GM12878 (cell line): ENCODE results near the gene TRIM8. TPM values are rescaled to one million over a fixed set of nuclear protein-coding genes. Genes with fewer than 3 reads are reported as not detected.

Experiments used
- BHLHE40 ChIP-seq, 2 experiments: fragments of 450-650 bp in 1 of 2; IDR thresholded peaks; 2 replicates each; pipeline ENCODE4 v1.6.1; 2011 to 2017; ENCODE audit warnings: low read depth in 2 of 2, borderline replicate concordance in 1 of 2, improper control_type of control experiment in 1 of 2, low read length in 1 of 2, mild to moderate bottlenecking in 1 of 2
- BRCA1 ChIP-seq: IDR thresholded peaks from 2 replicates; pipeline ENCODE4 v1.6.1; 2011; ENCODE audit warnings: low read depth, low read length, improper control_type of control experiment
- CREB1 ChIP-seq: IDR thresholded peaks from 2 replicates; pipeline ENCODE4 v1.6.1; 2012; ENCODE audit warnings: low read depth, mild to moderate bottlenecking, inconsistent platforms
- EGR1 ChIP-seq, 2 experiments: IDR thresholded peaks; 1 replicate in 1 of 2; 2 replicates in 1 of 2; pipeline ENCODE4 v1.6.1; 2011 to 2012; ENCODE audit warnings: low read depth in 2 of 2, low read length in 2 of 2, borderline replicate concordance in 1 of 2, mild to moderate bottlenecking in 1 of 2, moderate library complexity in 1 of 2
- JUND ChIP-seq: IDR thresholded peaks from 2 replicates; pipeline ENCODE4 v1.6.1; 2012; ENCODE audit warnings: low read depth, mild to moderate bottlenecking, low read length, improper control_type of control experiment, moderate library complexity
- NR2F1 ChIP-seq: fragments of 450-650 bp; conservative IDR thresholded peaks from 2 replicates; pipeline ENCODE4 v1.6.1; 2017; ENCODE audit warnings: mild to moderate bottlenecking
- STAT1 ChIP-seq: fragments of 450-650 bp; conservative IDR thresholded peaks from 2 replicates; pipeline ENCODE4 v1.6.1; 2014; ENCODE audit warnings: antibody characterized with exemption, mild to moderate bottlenecking
- TARDBP ChIP-seq: IDR thresholded peaks from 2 replicates; pipeline ENCODE4 v1.6.1; 2016; ENCODE audit warnings: borderline replicate concordance
- ZNF687 ChIP-seq: fragments of 450-650 bp; IDR thresholded peaks from 2 replicates; pipeline ENCODE4 v1.6.1; 2017; ENCODE audit warnings: mild to moderate bottlenecking, moderate library complexity
- polyA plus RNA-seq, 11 experiments: library from polyadenylated mRNA; depleted of rRNA in 4 of 11; unstranded in 6 of 11; stranded (reverse) in 5 of 11; fragments of >200 nt; fragmentation: Nextera tagmentation in 4 of 11; fragmentation: Illumina TruSeq in 1 of 11; extraction: Ambion mirVana in 4 of 11; extraction: Trizol in 1 of 11; gene quantifications; 1 replicate in 1 of 11; 2 replicates in 10 of 11; pipeline versions ENCODE4 v1.2.1 to v1.2.3, GENCODE V29; 2011 to 2016; ENCODE audit warnings: inconsistent platforms in 2 of 11, missing spikeins in 2 of 11, low read depth in 1 of 11
- total RNA-seq, 4 experiments: library from RNA; depleted of rRNA in 3 of 4; stranded (reverse); fragments of >200 nt in 3 of 4; fragmentation: Illumina TruSeq in 1 of 4; extraction: Trizol in 1 of 4; gene quantifications; 2 replicates each; pipeline versions ENCODE4 v1.2.1 to v1.2.3, GENCODE V29; 2013 to 2021
- TF ChIP-seq, protein P1 (sequence below): fragments of 450-650 bp; IDR thresholded peaks from 2 replicates; pipeline ENCODE4 v1.6.1; 2017; ENCODE audit warnings: mild to moderate bottlenecking

Gene TRIM8
- total and polyA plus RNA-seq, 10 of the 15 experiments (the other 5 are each of a cell fraction or from before 2014, with no cell fraction given) = 7.9 to 53.2 (median 24.6) TPM

DNA sequence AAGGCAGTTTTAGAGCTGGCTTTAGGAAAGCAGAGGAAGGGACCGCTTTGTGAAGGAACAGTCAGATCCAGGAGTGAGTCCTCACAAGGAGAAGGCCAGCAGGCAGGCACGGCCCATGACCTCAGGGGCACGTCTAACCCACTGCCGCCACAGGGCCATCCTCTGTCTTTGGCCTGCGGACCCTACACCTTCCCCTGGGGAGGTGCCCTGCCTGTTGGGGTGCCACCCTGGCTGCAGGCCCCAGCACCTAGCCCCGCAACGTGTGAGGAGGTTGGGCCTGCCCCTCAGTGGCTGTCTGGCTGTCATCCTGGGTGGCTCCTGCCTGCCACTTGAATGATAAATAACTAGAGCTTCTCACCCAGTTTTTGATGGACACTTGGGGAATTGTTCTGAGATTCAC is 31.0 kb upstream of the TRIM8 start (continued):
- TF ChIP-seq EGR1 (IDR thresholded peaks at IDR 0.05; ENCODE audit: borderline replicate concordance in 1 of 2, low read depth in 2 of 2, low read length in 2 of 2) (no peak), CREB1 (no peak), TARDBP (no peak), NR2F1 (no peak), JUND (no peak), STAT1 (no peak), BHLHE40 (IDR thresholded peaks at IDR 0.05; ENCODE audit: borderline replicate concordance in 1 of 2, low read depth in 2 of 2, low read length in 1 of 2) (no peak), BRCA1 (no peak), ZNF687 (no peak)
- TF ChIP-seq, protein P1, sequence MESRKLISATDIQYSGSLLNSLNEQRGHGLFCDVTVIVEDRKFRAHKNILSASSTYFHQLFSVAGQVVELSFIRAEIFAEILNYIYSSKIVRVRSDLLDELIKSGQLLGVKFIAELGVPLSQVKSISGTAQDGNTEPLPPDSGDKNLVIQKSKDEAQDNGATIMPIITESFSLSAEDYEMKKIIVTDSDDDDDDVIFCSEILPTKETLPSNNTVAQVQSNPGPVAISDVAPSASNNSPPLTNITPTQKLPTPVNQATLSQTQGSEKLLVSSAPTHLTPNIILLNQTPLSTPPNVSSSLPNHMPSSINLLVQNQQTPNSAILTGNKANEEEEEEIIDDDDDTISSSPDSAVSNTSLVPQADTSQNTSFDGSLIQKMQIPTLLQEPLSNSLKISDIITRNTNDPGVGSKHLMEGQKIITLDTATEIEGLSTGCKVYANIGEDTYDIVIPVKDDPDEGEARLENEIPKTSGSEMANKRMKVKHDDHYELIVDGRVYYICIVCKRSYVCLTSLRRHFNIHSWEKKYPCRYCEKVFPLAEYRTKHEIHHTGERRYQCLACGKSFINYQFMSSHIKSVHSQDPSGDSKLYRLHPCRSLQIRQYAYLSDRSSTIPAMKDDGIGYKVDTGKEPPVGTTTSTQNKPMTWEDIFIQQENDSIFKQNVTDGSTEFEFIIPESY = no peak
